GM19438 (cell line): ENCODE results near the gene RET.
"Not testable (repeated sequence)": the region's sequence is repeated elsewhere in the genome, so short reads cannot be mapped to it uniquely, and the experiment has no call there.

ENCODE experiments used
- ATAC-seq: cut with Tn5 transposase; IDR thresholded peaks from one replicate; pipeline ENCODE4 v1.9.1; 2021; ENCODE audit warnings: low read depth; ENCODE audit not compliant: unreplicated experiment

Gene RET

GRCh38 chr10:43131906-43132305 is 55.0 kb downstream of the RET start:
- ATAC-seq: no peak

DNA sequence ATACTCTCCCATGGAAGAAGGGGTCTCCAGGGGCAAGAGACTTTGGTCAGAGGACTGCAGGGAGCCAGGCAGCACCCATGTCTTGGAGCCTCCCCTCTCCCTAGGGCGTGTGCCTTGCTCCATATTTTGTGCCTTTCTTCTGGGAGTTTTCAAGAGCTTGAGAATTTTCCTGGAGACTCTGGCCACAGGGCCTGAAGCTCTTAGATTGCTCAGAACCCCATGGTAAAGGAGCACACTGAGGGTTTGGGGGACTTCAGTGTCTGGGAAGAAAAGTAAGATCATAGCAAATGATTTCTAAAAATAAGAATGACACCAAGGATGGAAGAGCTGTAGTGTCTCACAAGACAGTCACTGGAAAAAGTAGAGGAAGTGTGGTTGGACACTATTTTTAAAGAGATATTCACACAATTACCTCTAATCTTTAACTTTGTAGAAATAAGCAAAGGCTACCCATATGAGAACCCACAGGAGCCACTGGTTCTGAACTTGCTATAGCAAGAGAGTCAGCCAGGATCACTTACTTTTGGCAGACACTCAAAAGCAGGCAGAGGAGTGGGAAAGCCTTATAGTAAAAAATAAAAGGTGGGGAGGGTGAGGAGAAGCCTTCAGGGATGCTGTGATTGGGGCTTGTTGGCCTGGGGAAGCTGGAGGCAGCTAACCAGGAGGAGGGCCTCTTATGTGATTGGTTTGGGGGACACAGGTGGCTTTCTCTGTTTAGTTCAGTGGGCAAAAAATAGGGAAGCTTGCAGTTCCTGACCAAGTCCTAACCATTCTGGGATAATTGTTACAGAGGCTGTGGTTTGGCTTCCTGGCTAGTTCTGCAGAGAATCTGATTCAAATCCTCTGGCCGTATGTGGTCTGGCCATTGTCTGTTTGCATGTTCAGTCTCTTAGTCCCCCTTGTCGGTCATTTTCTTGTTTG is 56.3 kb downstream of the RET start:
- no peak for ATAC-seq

- ATAC-seq: no peak
These were observed 57.4 kb downstream of the RET start for GRCh38 chr10:43134126-43134905.

GRCh38 chr10:43135064-43135463 is 58.2 kb downstream of the RET start:
- no peak for ATAC-seq

DNA sequence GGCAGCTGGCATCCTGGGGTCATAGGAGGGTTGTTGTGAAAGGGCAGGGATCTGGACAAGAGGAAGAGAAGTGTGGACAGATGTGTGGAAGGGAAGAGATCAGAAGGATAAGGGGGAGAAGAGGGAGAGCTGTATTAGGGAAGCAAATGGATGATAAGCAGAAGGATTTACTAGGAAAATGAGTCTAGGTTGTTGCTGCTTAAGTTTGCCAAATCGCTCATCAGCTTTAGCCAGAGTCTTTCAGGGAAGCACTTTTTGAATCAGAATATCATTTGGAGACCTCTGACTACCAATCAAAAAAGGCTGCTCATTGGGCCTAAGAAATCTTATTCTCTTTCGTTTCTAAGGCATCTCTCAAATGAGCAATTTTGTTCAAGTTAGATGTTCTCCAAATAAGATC is 58.8 kb downstream of the RET start:
- ATAC-seq: no peak

- no peak for ATAC-seq
These were observed 59.6 kb downstream of the RET start for GRCh38 chr10:43136432-43136831.

- no peak for ATAC-seq
These were observed 60.3 kb downstream of the RET start for GRCh38 chr10:43136995-43137716.

GRCh38 chr10:43137717-43138020 is 60.8 kb downstream of the RET start:
- ATAC-seq: peak; percentile 20

GRCh38 chr10:43138021-43138756 is 61.3 kb downstream of the RET start, which contains the start of gene CSGALNACT2:
Gene CSGALNACT2, plus strand, starts transcription at chr10:43138445. Its CDS starts 16,705 bp downstream, at chr10:43155150.
- peak; percentile 64 for ATAC-seq

GRCh38 chr10:43138757-43139241 is 61.9 kb downstream of the RET start:
- peak; percentile 40 for ATAC-seq

DNA sequence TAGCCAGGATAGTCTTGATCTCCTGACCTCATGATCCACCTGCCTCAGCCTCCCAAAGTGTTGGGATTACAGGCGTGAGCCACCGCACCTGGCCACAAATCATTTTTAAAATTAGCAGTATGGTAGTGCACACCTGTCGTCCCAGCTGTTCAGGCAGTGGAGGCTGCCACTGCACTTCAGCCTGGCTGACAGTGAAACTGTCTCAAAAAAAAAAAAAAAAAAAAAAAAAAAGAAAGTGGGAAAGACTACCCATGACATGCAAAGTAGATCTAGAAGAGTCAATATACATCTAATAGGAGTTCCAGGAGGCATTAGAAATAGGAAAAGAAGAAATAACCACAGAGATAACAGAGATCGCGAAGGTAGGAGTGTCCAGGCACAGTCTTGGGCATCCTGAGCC is 64.6 kb downstream of the RET start:
- no peak for ATAC-seq

DNA sequence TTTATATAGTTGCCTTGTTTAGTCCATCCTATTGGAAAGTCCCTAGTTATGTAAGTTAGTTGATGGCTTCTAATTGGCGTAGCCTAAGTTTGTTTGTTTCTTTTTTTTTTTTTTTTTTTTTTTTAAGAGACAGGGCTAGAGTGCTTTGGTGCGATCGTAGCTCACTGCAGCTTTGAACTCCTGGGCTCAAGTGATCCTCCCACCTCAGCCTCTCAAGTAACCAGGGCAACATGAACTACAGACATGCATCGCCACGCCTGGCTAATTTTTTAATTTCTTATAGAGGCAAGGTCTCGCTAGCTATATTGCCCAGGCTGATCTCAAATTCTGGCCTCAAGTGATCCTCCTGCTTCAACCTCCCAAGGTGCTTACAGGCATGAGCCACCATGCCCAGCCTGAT is 68.4 kb downstream of the RET start:
- no peak for ATAC-seq

DNA sequence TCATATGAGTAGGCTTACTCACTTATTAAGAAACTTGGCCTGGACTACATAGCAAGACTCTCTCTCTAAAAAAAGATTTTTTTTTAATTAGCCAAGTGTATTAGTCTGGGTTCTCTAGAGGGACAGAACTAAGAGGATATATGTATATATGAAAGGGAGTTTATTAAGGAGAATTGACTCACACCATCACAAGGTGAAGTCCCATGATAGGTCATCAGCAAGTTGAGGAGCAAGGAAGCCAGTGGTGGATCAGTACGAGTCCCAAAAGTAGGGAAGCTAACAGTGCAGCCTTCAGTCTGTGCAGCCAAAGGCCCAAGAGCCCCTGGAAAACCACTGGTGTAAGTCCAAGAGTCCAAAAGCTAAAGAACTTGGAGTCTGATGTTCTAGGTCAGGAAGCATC is 69.1 kb downstream of the RET start:
- not testable (repeated sequence) for ATAC-seq

DNA sequence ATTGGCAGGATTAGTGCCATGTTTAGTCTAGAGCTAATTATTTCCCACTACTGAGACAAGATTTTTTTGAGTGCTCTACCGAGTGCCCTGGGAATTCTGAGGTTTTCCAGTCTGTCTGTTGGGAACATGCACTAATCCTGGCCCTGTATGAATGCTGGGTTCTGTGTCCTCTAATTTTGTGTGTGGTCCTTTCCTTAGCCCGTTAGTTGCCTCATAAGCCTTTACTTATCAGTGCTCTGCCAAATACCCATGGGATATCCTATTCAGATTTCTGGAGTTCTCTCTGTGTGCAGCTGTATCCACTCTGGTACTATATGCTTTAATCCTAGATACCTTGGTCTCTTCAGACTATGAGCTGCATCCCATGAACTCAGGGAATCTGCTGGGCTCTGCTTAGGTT is 74.5 kb downstream of the RET start:
- no peak for ATAC-seq

DNA sequence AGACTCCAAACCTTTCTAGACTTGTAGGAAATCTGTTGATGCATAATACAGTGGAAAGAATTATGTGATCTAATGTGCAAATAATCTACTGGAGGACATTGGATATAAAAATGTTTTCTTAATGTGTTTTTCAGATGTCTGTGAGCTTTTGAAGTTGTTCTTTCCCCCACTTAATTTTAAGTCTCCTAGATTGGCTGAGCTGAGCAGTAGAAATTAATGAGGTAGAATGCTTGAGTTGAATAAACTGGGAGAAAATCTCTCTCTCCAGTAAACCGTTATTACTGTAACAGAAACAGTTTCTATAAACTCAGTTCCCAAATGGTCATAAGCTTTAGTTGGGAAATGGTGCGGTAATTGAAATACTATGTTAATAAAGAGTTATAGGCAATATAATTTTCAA is 77.0 kb downstream of the RET start:
- no peak for ATAC-seq

DNA sequence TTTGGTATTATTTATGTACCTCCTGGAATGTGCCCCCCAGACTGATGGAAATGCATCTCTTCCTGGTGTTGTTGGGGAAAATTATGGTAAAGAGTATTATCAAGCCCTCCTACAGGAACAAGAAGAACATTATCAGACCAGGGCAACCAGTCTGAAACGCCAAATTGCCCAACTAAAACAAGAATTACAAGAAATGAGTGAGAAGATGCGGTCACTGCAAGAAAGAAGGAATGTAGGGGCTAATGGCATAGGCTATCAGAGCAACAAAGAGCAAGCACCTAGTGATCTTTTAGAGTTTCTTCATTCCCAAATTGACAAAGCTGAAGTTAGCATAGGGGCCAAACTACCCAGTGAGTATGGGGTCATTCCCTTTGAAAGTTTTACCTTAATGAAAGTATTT is 78.4 kb downstream of the RET start:
- ATAC-seq: no peak

DNA sequence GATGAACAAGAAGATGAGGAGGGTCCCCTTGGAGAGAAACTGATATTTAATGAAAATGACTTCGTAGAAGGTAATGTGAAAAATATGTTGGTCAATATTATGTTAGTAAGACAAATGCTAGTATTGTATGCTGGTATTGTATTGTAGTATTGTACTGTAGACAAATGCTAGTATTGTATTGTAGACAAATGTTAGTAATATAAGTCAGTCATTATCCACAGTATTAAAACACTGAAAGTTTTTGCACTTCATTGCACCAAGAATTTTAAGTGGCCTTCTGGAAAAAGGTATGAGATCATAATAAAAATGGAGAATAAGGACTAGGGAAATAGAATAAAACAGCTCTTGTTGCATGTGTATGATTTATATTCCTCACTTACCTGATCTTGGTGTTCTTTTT is 78.9 kb downstream of the RET start:
- ATAC-seq: no peak

DNA sequence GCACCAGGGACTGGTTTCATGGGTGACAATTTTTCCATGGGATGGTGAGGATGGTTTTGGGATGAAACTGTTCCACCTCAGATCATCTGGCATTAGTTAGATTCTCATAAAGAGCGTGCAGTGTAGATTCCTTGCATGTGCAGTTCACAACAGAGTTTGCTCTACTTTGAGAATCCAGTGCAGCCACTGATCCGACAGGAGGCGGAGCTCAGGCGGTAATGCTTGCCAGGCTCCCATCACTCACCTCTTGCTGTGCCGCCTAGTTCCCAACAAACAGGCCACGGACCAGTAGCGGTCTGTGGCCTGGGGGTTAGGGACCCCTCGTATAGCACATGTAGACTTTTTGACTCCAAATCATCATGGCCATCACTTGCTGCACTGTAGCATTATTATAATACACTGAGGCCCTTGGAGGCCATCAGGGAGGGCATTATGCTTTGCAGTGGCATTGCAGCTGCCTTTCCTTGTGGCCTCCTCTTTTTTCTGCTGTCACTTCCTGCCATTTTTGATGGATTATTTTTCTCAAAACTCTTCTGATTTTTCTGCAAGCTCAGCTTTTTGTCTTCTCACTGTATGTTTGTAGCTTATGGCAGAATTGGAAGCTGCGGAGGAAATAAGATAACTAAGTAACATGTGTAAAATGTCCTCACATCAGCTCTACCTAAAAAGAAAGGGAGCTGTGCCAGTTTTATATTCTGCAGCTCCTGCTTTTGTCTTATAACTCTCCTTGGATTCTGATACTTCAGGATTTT is 79.9 kb downstream of the RET start:
- no peak for ATAC-seq

GRCh38 chr10:43158636-43159035 is 81.8 kb downstream of the RET start:
- no peak for ATAC-seq
